GM18951 (cell line): ENCODE data around the gene PCDHA10.

ENCODE experiments used
- POLR2A ChIP-seq: IDR thresholded peaks from 4 replicates; pipeline ENCODE4 v1.6.1; 2011; ENCODE audit warnings: mild to moderate bottlenecking; ENCODE audit not compliant: insufficient read length, insufficient read depth; ENCODE audit errors: extremely low read depth
- in situ Hi-C: fragments of 300-500 bp; cut with MboI; formaldehyde crosslinking; loops from one replicate; pipeline ENCODE4 v1.12.0; 2022; ENCODE audit warnings: low sequenced_read_pairs, mixed read lengths, inconsistent platforms; ENCODE audit not compliant: unreplicated experiment

PCDHA10 gene

DNA sequence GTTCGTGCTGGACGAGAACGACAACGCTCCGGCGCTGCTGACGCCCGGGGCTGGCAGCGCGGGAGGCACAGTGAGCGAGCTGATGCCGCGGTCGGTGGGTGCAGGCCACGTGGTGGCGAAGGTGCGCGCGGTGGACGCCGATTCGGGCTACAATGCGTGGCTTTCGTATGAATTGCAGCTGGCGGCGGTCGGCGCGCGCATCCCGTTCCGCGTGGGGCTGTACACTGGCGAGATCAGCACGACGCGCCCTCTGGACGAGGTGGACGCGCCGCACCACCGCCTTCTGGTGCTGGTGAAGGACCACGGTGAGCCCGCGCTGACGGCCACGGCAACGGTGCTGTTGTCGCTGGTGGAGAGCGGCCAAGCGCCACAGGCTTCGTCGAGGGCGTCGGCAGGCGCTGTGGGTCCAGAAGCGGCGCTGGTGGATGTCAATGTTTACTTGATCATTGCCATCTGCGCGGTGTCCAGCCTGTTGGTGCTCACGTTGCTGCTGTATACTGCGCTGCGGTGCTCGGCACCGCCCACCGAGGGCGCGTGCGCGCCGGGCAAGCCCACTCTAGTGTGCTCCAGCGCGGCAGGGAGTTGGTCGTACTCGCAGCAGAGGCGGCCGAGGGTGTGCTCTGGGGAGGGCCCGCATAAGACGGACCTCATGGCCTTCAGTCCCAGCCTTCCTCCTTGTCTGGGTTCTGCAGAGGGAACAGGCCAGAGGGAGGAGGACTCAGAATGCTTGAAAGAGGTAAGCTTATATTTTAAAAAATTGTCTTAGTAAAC lies 28.4 kb downstream of the PCDHA10 start:
- in situ Hi-C loops = no loop called here
- TF ChIP-seq POLR2A = no peak

DNA sequence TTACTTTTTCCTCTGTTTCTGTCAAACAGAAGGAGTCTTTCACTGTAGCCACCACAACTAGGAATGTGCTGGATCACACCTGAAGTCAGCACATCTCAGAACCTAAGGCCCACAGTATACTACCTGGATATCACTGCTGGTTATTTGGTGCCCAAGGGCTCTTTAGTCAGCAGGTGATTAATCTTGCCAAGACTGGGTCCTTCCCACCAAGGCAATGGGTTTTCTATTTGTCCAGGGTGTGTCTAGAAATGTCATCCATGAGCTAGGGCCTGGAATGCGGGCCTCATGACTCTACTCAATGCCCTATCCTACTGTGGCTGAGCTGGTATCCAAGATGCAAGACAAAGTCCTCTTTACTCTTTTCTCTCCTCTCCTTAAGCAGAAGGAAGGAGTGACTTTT lies 60.6 kb downstream of the PCDHA10 start:
- TF ChIP-seq POLR2A = no peak
- in situ Hi-C loops = no loop called here
